Measurements from ENCODE around the gene TBX5.

TBX5 gene

GRCh38 chr12:114430306-114430705, 24.4 kb upstream of the TBX5 start:
- no peak for DNase-seq

- no peak for DNase-seq
These were observed 19.2 kb upstream of the TBX5 start for GRCh38 chr12:114425031-114425626.

GRCh38 chr12:114420944-114421335, 15.0 kb upstream of the TBX5 start:
- no peak for DNase-seq

- no peak for DNase-seq
These were observed 14.4 kb upstream of the TBX5 start for GRCh38 chr12:114420182-114420943.

- DNase-seq: no peak
These were observed 10.1 kb upstream of the TBX5 start for GRCh38 chr12:114416028-114416427.

GRCh38 chr12:114415525-114415868, 9.6 kb upstream of the TBX5 start:
- DNase-seq: no peak

- DNase-seq: no peak
These were observed 9.1 kb upstream of the TBX5 start for GRCh38 chr12:114414866-114415524.

GRCh38 chr12:114414031-114414865, 8.3 kb upstream of the TBX5 start:
- DNase-seq: no peak

- DNase-seq: no peak
These were observed 7.1 kb upstream of the TBX5 start for GRCh38 chr12:114412825-114413749.

GRCh38 chr12:114412307-114412706, 6.4 kb upstream of the TBX5 start:
- no peak for DNase-seq

GRCh38 chr12:114411071-114411837, 5.3 kb upstream of the TBX5 start:
- no peak for DNase-seq

- no peak for DNase-seq
These were observed 4.1 kb upstream of the TBX5 start for GRCh38 chr12:114409852-114410600.

GRCh38 chr12:114408886-114409851, 3.2 kb upstream of the TBX5 start:
- DNase-seq: no peak

- DNase-seq: no peak
These were observed 2.5 kb upstream of the TBX5 start for GRCh38 chr12:114408471-114408885.

GRCh38 chr12:114407842-114408411, 2.0 kb upstream of the TBX5 start:
- no peak for DNase-seq

GRCh38 chr12:114406984-114407841, 1.3 kb upstream of the TBX5 start:
- no peak for DNase-seq

GRCh38 chr12:114406316-114406983, 506 bp upstream of the TBX5 start:
- no peak for DNase-seq
